ENCODE measurements around the gene KDM6A.
"Not testable (repeated sequence)": the region's sequence is repeated elsewhere in the genome, so short reads cannot be mapped to it uniquely, and the experiment has no call there.

KDM6A gene

GRCh38 chrX:44890247-44890646 is 17.3 kb downstream of the KDM6A start:
- DNase-seq, result no peak

GRCh38 chrX:44890687-44891086 is 17.7 kb downstream of the KDM6A start:
- DNase-seq, result not testable (repeated sequence)

DNA sequence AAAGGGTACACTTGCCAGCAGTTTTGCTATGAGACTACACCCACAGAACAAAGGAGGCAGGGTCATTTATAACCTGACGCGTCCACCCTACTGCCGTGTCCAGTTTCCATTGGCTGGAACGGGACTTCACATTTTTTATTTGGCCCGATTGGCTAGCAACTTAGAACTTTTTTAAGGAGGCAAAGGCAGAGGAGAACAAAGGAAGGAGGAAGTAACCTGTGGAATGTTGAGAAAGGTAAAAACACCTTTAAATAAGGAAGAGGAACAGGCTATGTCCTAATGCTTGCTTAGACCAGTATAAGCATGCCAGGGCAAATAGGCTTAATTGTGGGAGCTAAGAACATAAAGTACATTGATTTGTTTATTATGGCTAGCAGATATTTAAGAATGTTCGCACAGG is 18.7 kb downstream of the KDM6A start:
- no peak for DNase-seq

DNA sequence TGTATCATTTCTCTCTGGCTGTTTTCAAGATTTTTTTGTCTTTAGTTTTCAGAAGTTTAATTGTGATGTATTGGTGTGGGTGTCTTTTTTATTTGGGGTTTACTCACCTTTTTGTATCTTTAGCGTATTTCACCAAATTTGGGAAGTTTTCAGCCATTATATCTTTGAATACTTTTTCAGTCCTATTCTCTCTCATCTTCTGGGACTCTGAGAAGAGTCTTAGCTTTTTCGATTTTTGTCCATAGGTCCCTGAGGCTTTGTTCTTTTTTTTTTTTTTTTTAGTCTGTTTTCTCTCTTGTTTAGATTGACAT is 23.8 kb downstream of the KDM6A start:
- DNase-seq, result no peak

GRCh38 chrX:44897539-44897938 is 24.6 kb downstream of the KDM6A start:
- DNase-seq, result no peak

DNA sequence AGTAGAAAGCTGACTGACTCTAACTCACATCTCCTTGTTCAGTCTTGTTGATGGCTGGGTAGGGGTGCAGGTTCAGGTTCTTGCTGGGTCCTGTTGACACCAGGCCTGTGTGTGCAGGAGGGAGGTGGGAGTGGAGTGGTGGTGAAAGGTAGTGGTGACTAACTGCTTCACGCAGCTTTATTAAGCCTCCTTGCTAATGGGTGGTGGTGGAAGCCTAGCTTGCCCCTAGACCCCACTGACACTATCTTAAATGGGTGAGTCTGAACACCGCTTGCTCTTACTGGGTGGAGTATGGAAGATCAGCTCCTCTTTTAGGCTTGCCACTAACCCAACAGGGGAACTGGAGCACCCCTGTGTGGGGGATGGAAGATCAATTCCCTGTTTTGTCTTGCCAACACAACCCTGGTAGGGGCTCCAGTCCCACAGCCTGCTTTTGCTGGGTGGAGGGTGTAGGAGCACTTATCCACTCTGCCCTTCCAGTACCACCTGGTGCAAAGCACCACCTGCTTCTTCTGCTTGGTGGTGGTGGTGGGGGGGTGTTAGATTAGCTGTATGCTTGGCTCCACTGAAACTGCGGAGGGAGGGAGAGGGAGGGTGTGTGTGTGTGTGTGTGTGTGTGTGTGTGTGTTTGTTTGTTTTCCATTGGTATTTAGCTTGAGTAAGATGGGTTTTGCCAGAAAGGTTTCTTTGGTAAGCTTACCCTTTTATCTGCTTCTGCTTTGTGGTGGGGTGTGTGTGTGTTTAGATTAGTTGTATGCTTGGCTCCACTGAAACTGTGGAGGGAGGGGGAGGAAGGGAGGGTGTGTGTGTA is 25.6 kb downstream of the KDM6A start:
- DNase-seq, result no peak

GRCh38 chrX:44899946-44900345 is 27.0 kb downstream of the KDM6A start:
- DNase-seq, result no peak

GRCh38 chrX:44903107-44903506 is 30.1 kb downstream of the KDM6A start:
- peak; percentile 82 for DNase-seq

DNA sequence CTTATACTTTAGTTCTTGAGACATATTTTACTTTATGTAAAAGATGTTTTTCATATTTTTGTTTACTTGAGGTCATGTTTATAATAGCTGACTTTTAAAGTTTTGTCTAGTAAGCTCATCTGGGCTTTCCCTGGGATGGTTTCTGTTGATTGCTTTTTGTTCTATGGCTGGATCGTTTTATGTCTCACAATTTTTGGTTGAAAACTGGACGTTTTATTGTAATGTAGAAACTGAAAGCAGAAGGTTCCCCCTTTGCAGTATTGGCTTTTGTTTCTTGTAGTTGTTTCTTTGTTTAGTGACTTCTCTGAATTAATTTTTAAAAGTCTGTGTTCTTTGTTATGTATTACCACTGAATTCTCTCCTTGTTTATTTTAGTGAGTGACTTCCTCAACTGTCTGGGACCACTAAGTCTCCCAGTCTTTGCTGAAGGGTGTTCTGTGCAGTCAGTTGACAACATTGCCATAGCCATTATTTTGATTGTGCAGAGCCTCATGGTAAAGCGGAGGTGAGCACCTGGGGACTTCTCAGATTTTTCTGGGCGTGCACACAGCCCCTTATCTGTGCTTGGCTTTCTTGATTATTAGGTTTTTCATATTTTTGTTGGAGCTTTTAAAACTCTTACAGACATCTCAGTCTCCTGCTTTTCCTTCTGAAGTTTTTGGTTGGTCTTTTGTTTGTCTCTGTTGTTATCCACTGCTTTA is 31.0 kb downstream of the KDM6A start:
- no peak for DNase-seq

DNA sequence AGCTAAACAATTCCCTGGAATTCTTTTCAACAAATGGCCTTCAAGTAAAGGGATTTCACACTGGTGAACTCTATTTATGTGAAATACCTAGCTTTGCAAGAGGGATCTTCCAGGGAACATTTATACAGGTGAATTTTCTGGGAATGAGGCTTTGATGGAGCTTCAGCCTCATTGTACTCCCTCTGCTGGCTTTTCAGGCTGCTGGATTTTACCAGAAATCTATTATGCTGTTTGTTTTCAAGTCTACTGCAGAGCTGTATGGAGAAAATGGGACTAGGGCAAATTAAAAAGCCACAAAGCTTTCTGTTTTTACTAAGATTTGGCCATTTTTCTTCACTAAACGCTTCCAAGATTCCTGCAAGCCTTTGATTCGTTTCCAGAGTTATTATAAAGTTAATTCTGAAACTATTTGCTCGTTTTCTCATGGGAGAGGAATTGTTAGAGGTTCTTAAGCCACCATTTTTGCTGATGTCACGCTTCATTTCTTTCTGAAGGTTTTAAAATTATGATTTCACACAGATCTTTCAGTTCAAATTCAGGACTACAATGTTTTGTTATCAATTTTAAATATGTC is 31.6 kb downstream of the KDM6A start:
- DNase-seq, result no peak

GRCh38 chrX:44906041-44906440 is 33.1 kb downstream of the KDM6A start:
- DNase-seq, result no peak

DNA sequence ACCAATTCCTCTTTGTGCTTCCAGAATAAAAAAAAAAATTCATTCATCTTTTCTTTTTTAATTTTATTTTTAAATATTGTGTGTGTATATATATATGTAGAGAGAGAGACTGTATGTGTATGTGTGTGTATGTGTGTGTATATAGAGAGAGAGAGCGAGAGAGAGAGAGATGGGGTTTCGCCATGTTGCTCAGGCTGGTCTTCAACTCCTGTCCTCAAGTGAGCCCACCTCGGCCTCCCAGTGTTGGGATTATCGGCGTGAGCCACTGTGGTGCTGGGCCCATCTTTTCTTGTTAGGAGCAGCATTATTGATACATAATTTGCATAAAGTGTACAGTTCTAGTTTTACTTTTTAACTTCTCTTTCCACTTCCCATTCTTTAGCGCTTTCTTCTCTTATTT is 33.6 kb downstream of the KDM6A start:
- DNase-seq, result no peak

- DNase-seq, result peak; percentile 37
Observed at GRCh38 chrX:44908153-44908552, 35.2 kb downstream of the KDM6A start.

GRCh38 chrX:44908827-44909226 is 35.8 kb downstream of the KDM6A start:
- DNase-seq, result no peak

GRCh38 chrX:44910508-44910907 is 37.5 kb downstream of the KDM6A start:
- not testable (repeated sequence) for DNase-seq

DNA sequence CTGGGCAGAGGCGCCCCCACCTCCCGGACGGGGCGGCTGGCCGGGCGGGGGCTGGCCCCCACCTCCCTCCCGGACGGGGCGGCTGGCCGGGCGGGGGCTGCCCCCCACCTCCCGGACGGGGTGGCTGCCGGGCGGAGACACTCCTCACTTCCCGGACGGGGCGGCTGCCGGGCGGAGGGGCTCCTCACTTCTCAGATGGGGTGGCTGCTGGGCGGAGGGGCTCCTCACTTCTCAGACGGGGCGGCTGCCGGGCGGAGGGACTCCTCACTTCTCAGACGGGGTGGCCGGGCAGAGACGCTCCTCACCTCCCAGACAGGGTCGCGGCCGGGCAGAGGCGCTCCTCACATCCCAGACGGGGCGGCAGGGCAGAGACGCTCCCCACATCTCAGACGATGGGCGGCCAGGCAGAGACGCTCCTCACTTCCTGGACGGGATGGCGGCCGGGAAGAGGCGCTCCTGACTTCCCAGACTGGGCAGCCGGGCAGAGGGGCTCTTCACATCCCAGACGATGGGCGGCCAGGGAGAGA is 38.1 kb downstream of the KDM6A start:
- not testable (repeated sequence) for DNase-seq

DNA sequence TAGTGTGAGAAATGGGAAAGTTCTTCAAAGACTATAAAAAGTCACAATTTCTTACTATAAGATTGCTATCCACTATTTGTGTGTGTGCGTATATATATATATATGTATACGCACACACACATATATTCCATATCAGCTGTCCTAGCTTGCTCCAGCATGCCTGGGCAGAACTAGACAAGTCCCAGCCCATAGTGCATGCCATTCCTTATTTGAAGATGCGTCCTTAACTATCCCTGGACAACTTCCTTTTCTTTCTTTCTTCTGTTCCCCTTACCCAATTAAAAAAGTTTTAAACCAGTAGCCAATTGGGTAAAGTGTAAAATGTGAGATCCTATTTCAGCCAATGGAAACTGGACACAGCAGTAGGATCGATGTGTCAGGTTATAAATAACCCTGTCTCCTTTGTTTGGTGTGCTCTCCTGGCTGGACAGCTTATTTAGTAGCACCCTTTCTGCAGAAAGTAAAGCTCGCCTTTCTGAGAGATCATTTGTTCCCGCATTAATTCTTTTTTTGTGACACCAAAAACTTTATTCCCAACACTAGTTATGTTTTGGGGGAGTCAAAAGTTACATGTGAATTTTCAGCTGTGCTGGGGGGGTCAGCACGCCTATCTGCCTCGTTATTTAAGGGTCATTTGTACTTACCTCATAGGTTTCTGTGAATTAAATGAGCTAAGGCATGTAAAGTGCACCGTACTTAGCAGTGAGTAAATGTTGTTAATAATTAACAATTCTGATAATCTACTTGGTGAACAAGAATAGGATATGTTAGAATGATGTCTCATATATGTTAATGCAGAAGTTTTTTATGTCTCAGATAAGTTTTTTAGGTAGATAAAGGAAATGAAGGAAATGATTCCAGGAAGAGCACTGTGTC is 40.9 kb downstream of the KDM6A start:
- no peak for DNase-seq

- peak; percentile 26 for DNase-seq
Observed at GRCh38 chrX:44914532-44915198, 41.7 kb downstream of the KDM6A start.

DNA sequence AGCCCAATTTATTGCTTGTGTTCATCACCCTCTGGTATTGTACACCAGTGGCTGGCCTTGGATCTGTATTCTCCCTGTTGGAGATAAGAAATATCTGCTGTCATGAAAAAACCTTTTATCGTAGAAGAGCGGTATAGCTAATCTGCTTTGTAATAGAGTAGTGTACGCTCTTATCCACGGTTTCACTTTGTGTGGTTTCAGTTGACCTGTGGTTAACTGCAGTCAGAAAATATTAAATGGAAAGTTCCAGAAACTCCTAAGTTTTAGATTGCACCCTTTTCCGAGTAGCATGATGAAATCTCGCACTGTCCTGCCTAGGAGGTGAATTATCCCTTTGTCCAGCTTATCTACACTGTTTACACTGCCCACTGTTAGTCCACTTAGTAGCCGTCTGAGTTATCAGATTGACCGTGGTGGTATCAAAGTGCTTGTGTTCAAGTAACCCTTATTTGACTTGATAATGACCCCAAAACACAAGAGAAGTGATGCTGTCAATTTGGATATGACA is 42.4 kb downstream of the KDM6A start:
- no peak for DNase-seq

DNA sequence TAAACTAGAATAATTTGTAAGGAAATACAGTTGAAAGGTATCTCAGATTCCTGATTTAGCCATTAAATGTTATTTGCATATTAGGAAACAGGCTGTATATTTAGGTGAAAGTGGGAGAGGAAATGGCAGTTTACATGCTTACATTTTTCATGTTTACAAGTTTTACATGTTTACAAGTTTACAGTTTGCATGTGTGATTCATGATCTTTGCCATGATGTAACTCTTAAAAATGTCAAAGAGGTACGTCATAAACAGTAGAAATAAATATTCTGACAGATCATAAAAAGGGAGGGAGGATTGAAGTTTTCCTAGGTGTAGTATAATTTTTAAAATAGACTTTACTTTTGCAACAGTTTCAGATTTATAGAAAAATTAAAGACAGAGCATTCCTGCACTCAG is 45.7 kb downstream of the KDM6A start:
- no peak for DNase-seq

DNA sequence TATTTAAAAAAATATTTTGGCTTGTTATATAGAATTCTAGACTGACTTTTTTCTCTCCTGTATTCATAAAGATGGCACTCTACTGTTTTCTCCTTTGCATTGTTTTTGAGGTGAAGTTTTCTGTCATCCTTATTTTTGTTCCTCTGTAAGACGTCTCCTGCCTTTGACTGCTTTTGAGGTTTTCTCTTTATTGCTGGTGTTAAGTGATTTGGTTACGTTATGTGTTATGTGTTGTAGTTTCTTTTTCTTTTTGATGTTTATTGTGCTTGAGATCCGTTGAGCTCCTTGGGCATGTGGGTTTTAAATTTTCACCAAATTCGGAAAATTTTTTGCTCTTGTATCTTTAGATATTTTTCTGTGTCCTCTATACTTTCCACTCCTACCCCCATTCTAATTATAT is 50.0 kb downstream of the KDM6A start:
- DNase-seq, result no peak

GRCh38 chrX:44927398-44927797 is 54.4 kb downstream of the KDM6A start:
- no peak for DNase-seq

Data from EL (cell line).